Natural killer cell treated with Interleukin-12 subunit alpha and Interleukin-12 subunit beta and Interleukin-15 and Interleukin-18, amount 100 ng/mL, for 72 hours (primary cell): ENCODE data around the gene LAPTM5. TPM values are rescaled to one million over a fixed set of nuclear protein-coding genes. Genes with fewer than 3 reads are reported as not detected.

Experiments
- ATAC-seq, 2 donors: fragments of 150-1000 bp; cut with Tn5 transposase in 1 of 2; sonication (Bioruptor Pico), chemical (Tn5 transposase) in 1 of 2; 2 replicates each; pipeline ENCODE4 v1.10.0; 2021
- DNase-seq: peaks from one replicate; pipeline ENCODE4 v3.0.0; 2022; ENCODE audit warnings: low spot score
- H3K27ac Mint-ChIP-seq, 2 donors: 1 replicate in 1 of 2; 2 replicates in 1 of 2; pipeline ENCODE4 v1.8.0; 2022; ENCODE audit warnings: mixed read lengths in 2 of 2, mild to moderate bottlenecking in 1 of 2, moderate library complexity in 1 of 2
- H3K27me3 Mint-ChIP-seq, 2 donors: 1 replicate in 1 of 2; 2 replicates in 1 of 2; pipeline ENCODE4 v1.8.0; 2022; ENCODE audit warnings: mixed read lengths in 2 of 2
- H3K36me3 Mint-ChIP-seq: one replicate; pipeline ENCODE4 v1.8.0; 2022; ENCODE audit warnings: mixed read lengths
- H3K4me1 Mint-ChIP-seq, 2 donors: 1 replicate in 1 of 2; 2 replicates in 1 of 2; pipeline ENCODE4 v1.8.0; 2022; ENCODE audit warnings: low read depth in 2 of 2, mixed read lengths in 2 of 2, mild to moderate bottlenecking in 1 of 2
- H3K4me3 Mint-ChIP-seq: one replicate; pipeline ENCODE4 v1.8.0; 2022; ENCODE audit warnings: mixed read lengths
- H3K9me3 Mint-ChIP-seq: 2 replicates; pipeline ENCODE4 v1.8.0; 2022; ENCODE audit warnings: mixed read lengths
- total RNA-seq, 2 donors: library from RNA; stranded (reverse); gene quantifications; one replicate each; pipeline ENCODE4 v1.2.3, GENCODE V29; 2022

LAPTM5 gene
- total RNA-seq: 100 to 1,000 TPM; 150 to 153 TPM

GRCh38 chr1:30757352-30758120 is at the start of gene LAPTM5:
Gene LAPTM5 (minus strand): TSS chr1:30757774. CDS start chr1:30757745, 29 bp downstream.
- Mint-ChIP-seq H3K4me1 (peaks cover 63 to 68% of the 10 kb centered on the region in 2 donors), H3K27ac (peak within 1 kb of the TSS; percentile 98 to 100), H3K27me3 (no peaks in the 10 kb centered on the region), H3K9me3 (no peaks in the 10 kb centered on the region), H3K4me3 (peak within 1 kb of the TSS; percentile 83), H3K36me3 (no peaks in the 10 kb centered on the region)
- DNase-seq (peak; percentile 74), ATAC-seq (peak; percentile 38 to 65)

DNA sequence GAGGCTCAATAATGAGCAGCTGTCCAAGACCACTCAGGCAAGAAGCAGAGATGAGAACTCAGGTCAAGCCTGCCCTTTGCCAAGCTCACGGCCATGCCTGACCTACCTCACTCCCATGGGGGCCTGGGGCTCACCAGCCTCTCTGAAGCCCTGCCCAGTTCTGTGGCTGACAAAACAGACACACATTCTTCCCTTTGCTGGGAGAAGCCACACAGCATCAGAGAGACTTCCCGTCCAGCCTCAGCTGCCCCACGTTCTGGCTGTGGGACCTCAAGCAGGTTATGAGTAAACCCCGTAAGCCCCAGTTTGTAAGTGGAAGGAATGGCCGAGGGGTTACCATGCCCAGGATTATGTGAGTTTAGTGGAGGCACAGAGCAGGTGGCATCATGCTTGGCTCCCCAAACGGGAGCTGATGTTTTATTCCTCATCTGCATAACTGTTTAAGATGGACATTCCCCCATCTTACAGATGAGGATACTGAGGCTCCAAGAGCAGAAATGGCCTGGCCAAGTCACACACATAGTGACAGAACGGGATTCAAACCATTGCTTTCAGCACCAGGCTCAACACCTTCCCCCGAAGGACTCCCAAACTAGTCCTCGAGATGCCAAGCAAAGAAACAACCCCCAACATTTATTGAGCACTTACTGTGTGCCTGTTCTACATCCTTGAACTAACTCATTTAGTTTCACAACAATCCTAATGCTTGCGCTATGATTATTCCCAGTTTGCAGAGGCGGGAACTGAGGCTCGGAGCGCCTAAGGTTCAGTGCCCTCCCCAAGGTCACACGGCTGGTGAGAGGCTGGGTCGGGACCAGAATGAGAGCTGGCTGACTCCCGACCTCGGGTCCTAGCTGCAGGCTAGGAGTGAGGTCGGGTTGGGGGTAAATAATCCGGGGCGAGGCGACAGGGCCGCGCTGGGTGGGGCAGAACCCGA is 49.1 kb upstream of the LAPTM5 start:
- no peak for ATAC-seq
- Mint-ChIP-seq H3K4me3 (no peak overlapping the region), H3K27me3 (peaks cover 51 to 54% of the 10 kb centered on the region in 2 donors), H3K27ac (no peak overlapping the region), H3K9me3 (no peaks in the 10 kb centered on the region), H3K36me3 (no peaks in the 10 kb centered on the region), H3K4me1 (peaks cover 4% of the 10 kb centered on the region in 2 donors)
- no peak for DNase-seq

GRCh38 chr1:30805304-30806003 is 47.9 kb upstream of the LAPTM5 start:
- Mint-ChIP-seq H3K27me3 (peaks cover 46 to 53% of the 10 kb centered on the region in 2 donors), H3K27ac (no peak overlapping the region), H3K9me3 (no peaks in the 10 kb centered on the region), H3K36me3 (no peaks in the 10 kb centered on the region), H3K4me3 (no peak overlapping the region), H3K4me1 (peaks cover 4% of the 10 kb centered on the region in 2 donors)
- ATAC-seq (no peak), DNase-seq (no peak)

- H3K4me1 Mint-ChIP-seq: peaks cover 4% of the 10 kb centered on the region in 2 donors
- ATAC-seq: no peak
- no peak for DNase-seq
- no peak overlapping the region for H3K4me3 Mint-ChIP-seq
- peaks cover 43 to 46% of the 10 kb centered on the region in 2 donors for H3K27me3 Mint-ChIP-seq
- no peaks in the 10 kb centered on the region for H3K9me3 Mint-ChIP-seq
- no peak overlapping the region for H3K27ac Mint-ChIP-seq
- no peaks in the 10 kb centered on the region for H3K36me3 Mint-ChIP-seq
Observed at GRCh38 chr1:30804822-30805221, 47.2 kb upstream of the LAPTM5 start.

GRCh38 chr1:30804352-30804751 is 46.8 kb upstream of the LAPTM5 start:
- H3K27me3 Mint-ChIP-seq: peaks cover 40 to 42% of the 10 kb centered on the region in 2 donors
- H3K4me3 Mint-ChIP-seq: no peak overlapping the region
- ATAC-seq (no peak), DNase-seq (no peak)
- no peak overlapping the region for H3K27ac Mint-ChIP-seq
- peaks cover 4% of the 10 kb centered on the region in 2 donors for H3K4me1 Mint-ChIP-seq
- H3K9me3 Mint-ChIP-seq: no peaks in the 10 kb centered on the region
- H3K36me3 Mint-ChIP-seq: no peaks in the 10 kb centered on the region

GRCh38 chr1:30803562-30803961 is 46.0 kb upstream of the LAPTM5 start:
- DNase-seq: no peak
- Mint-ChIP-seq H3K36me3 (no peaks in the 10 kb centered on the region), H3K4me3 (no peak overlapping the region), H3K27me3 (peaks cover 36 to 42% of the 10 kb centered on the region in 2 donors), H3K9me3 (no peaks in the 10 kb centered on the region), H3K27ac (no peak overlapping the region), H3K4me1 (peaks cover 4 to 6% of the 10 kb centered on the region in 2 donors)
- ATAC-seq: no peak

DNA sequence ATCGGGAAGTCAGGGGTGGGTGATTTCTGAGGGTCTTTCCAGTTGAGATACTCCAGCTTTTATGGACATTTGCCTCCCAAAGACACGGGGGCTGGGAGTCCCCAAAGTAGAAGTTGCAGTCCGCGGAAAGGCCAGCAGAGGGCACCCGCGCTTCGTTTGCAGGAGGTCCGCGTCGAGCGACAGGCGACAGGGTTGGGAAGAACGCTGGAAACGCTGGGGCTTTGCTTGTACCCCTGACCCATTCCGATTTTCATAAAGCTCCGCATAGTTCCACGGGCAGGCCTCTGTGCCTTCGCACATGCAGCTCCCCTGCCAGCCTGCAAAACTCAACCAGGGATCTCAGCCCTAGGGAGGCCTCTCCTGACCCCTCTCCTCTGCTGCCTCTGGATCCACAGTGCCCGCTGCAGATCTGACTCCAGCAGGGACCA is 44.2 kb upstream of the LAPTM5 start:
- H3K9me3 Mint-ChIP-seq: no peaks in the 10 kb centered on the region
- H3K27ac Mint-ChIP-seq: no peak overlapping the region
- DNase-seq: peak; percentile 71

GRCh38 chr1:30799233-30799511 is 41.6 kb upstream of the LAPTM5 start:
- H3K4me3 Mint-ChIP-seq: no peak overlapping the region
- no peak overlapping the region for H3K27ac Mint-ChIP-seq
- H3K27me3 Mint-ChIP-seq: peaks cover 10 to 14% of the 10 kb centered on the region in 2 donors
- H3K9me3 Mint-ChIP-seq: no peaks in the 10 kb centered on the region
- no peak for ATAC-seq
- no peak for DNase-seq
- no peaks in the 10 kb centered on the region for H3K36me3 Mint-ChIP-seq
- peaks cover 9% of the 10 kb centered on the region in 2 donors for H3K4me1 Mint-ChIP-seq

More for the DNA sequence above, 44.2 kb upstream of the LAPTM5 start:
- Mint-ChIP-seq H3K36me3 (no peaks in the 10 kb centered on the region), H3K4me3 (no peak overlapping the region), H3K27me3 (peaks cover 29 to 30% of the 10 kb centered on the region in 2 donors), H3K4me1 (peaks cover 9% of the 10 kb centered on the region in 2 donors)
- ATAC-seq: peak; percentile 56 to 73

GRCh38 chr1:30798389-30799232 is 41.0 kb upstream of the LAPTM5 start:
- Mint-ChIP-seq H3K9me3 (no peaks in the 10 kb centered on the region), H3K36me3 (no peaks in the 10 kb centered on the region), H3K4me1 (peaks cover 9% of the 10 kb centered on the region in 2 donors), H3K4me3 (no peak overlapping the region), H3K27ac (no peak overlapping the region), H3K27me3 (peaks cover 5 to 11% of the 10 kb centered on the region in 2 donors)
- ATAC-seq: no peak
- DNase-seq: no peak

DNA sequence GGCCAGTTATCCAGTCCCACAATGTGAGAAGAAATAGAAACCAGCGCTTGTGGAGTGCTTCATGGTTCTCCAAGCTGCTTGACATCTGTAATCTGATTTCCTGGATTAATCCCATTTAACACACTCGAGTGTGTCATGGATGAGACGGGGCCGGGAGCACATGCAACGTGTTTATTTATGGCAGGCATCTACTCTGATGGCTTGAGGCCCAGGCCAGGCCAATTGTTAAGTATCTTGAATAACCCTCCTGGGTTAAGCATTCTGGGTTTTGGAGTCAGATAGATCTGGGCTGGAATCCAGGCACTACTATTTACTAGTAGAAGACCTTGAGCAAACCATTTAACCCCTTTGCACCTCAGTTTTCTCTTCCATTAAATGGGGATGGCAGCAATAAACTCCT is 37.5 kb upstream of the LAPTM5 start:
- H3K9me3 Mint-ChIP-seq: no peaks in the 10 kb centered on the region
- H3K36me3 Mint-ChIP-seq: no peaks in the 10 kb centered on the region
- no peak overlapping the region for H3K4me3 Mint-ChIP-seq
- H3K4me1 Mint-ChIP-seq: peaks cover 14 to 17% of the 10 kb centered on the region in 2 donors
- peaks cover 0 to 13% of the 10 kb centered on the region in 2 donors for H3K27me3 Mint-ChIP-seq
- ATAC-seq: no peak
- H3K27ac Mint-ChIP-seq: no peak overlapping the region
- DNase-seq: peak; percentile 37

DNA sequence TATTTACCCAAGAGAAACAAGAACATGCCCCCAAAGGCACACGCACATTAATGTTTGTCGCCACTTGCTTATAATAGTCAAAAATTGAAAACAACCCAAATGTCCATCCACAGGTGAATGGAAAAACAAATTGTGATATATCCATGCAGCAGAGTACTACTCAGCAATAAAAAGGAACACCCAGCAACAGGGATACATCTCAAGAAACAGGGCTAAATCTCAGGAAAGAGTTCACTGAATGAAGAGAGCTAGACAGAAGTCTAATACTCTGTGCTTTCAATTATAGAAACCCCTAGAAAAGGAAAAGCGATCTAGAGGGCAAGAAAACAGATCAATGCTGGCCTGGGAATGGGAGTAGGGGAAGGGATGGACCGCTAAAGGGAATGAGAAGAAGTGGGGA is 36.7 kb upstream of the LAPTM5 start:
- no peaks in the 10 kb centered on the region for H3K9me3 Mint-ChIP-seq
- H3K4me1 Mint-ChIP-seq: peaks cover 14 to 18% of the 10 kb centered on the region in 2 donors
- DNase-seq: no peak
- no peak overlapping the region for H3K27ac Mint-ChIP-seq
- no peaks in the 10 kb centered on the region for H3K36me3 Mint-ChIP-seq
- ATAC-seq: no peak
- H3K4me3 Mint-ChIP-seq: no peak overlapping the region
- peaks cover 0 to 17% of the 10 kb centered on the region in 2 donors for H3K27me3 Mint-ChIP-seq

- DNase-seq: peak; percentile 37
- H3K9me3 Mint-ChIP-seq: no peaks in the 10 kb centered on the region
- H3K4me1 Mint-ChIP-seq: peaks cover 8 to 16% of the 10 kb centered on the region in 2 donors
- H3K36me3 Mint-ChIP-seq: no peaks in the 10 kb centered on the region
- no peak overlapping the region for H3K27ac Mint-ChIP-seq
- H3K27me3 Mint-ChIP-seq: peaks cover 5 to 21% of the 10 kb centered on the region in 2 donors
- no peak for ATAC-seq
- H3K4me3 Mint-ChIP-seq: no peak overlapping the region
Observed at GRCh38 chr1:30793209-30793608, 35.6 kb upstream of the LAPTM5 start.

- Mint-ChIP-seq H3K9me3 (no peaks in the 10 kb centered on the region), H3K27me3 (peaks cover 12 to 21% of the 10 kb centered on the region in 2 donors), H3K4me1 (peaks cover 8 to 13% of the 10 kb centered on the region in 2 donors), H3K4me3 (no peak overlapping the region), H3K36me3 (no peaks in the 10 kb centered on the region), H3K27ac (no peak overlapping the region)
- ATAC-seq: no peak
- DNase-seq: peak; percentile 32
Observed at GRCh38 chr1:30791868-30792267, 34.3 kb upstream of the LAPTM5 start.
